Neural cell (in vitro differentiated cells): ENCODE data around the gene TSR1. TPM values are rescaled to one million over a fixed set of nuclear protein-coding genes. Genes with fewer than 3 reads are reported as not detected.

Source experiments
- H2AFZ ChIP-seq: fragments of 200-600, 300-800 bp; sonication (generic), shearing (Covaris generic); 2 replicates; pipeline ENCODE4 v1.6.0; 2014; ENCODE audit warnings: low read depth, mild to moderate bottlenecking, antibody characterized with exemption, low read length, moderate library complexity
- H3F3A ChIP-seq: fragments of 200-600 bp; shearing (Covaris generic); 2 replicates; pipeline ENCODE4 v1.6.1; 2016; ENCODE audit warnings: mild to moderate bottlenecking, moderate library complexity, mixed read lengths, antibody characterized with exemption, low read length; ENCODE audit not compliant: insufficient read depth, poor library complexity, severe bottlenecking
- H3K27ac ChIP-seq: fragments of 200-600, 300-800 bp; sonication (generic), shearing (Covaris generic); 2 replicates; pipeline ENCODE4 v1.5.1; 2014; ENCODE audit warnings: mild to moderate bottlenecking, low read length, moderate library complexity
- H3K27me3 ChIP-seq: fragments of 300-800, 200-600 bp; sonication (generic), shearing (Covaris generic); 2 replicates; pipeline ENCODE4 v1.6.0; 2014; ENCODE audit warnings: mild to moderate bottlenecking, low read depth, low read length, moderate library complexity; ENCODE audit not compliant: insufficient read depth
- H3K36me3 ChIP-seq: fragments of 300-800, 200-600 bp; sonication (generic), shearing (Covaris generic); 2 replicates; pipeline ENCODE4 v1.5.1; 2014; ENCODE audit warnings: mild to moderate bottlenecking, antibody characterized with exemption, low read length, moderate library complexity; ENCODE audit not compliant: insufficient read depth
- H3K4me2 ChIP-seq: fragments of 300-800, 200-600 bp; sonication (generic), shearing (Covaris generic); 2 replicates; pipeline ENCODE4 v1.6.0; 2014; ENCODE audit warnings: mild to moderate bottlenecking, low read length
- H3K4me3 ChIP-seq: fragments of 300-800, 200-600 bp; sonication (generic), shearing (Covaris generic); 2 replicates; pipeline ENCODE4 v1.5.1; 2014; ENCODE audit warnings: mild to moderate bottlenecking, low read length, moderate library complexity
- H3K79me2 ChIP-seq: fragments of 200-600 bp; shearing (Covaris generic); replicated peaks from 2 replicates; pipeline ENCODE4 v1.6.0; 2014; ENCODE audit warnings: mild to moderate bottlenecking, low read length, moderate library complexity; ENCODE audit not compliant: insufficient read depth
- H3K9ac ChIP-seq: fragments of 300-800, 200-600 bp; sonication (generic), shearing (Covaris generic); 2 replicates; pipeline ENCODE4 v1.6.1; 2016; ENCODE audit warnings: mild to moderate bottlenecking, low read length, mixed read lengths
- H3K9me2 ChIP-seq: fragments of 200-600 bp; shearing (Covaris generic); 2 replicates; pipeline ENCODE4 v1.6.1; 2016; ENCODE audit warnings: mild to moderate bottlenecking, low read length, mixed read lengths; ENCODE audit not compliant: insufficient read depth
- H3K9me3 ChIP-seq: fragments of 200-600, 300-800 bp; sonication (generic), shearing (Covaris generic); 2 replicates; pipeline ENCODE4 v1.6.1; 2016; ENCODE audit warnings: mild to moderate bottlenecking, mixed run types, low read length, moderate library complexity, mixed read lengths
- H4K20me1 ChIP-seq: fragments of 200-600 bp; shearing (Covaris generic); 2 replicates; pipeline ENCODE4 v1.6.1; 2016; ENCODE audit warnings: mild to moderate bottlenecking, mixed run types; ENCODE audit not compliant: insufficient read depth
- EP300 ChIP-seq: fragments of 450-650 bp; conservative IDR thresholded peaks from 2 replicates; pipeline ENCODE4 v1.6.1; 2014; ENCODE audit warnings: antibody characterized with exemption, mild to moderate bottlenecking, moderate library complexity; ENCODE audit not compliant: poor library complexity, severe bottlenecking
- EZH2 ChIP-seq: fragments of 200-600, 300-800 bp; shearing (Covaris generic), sonication (generic); IDR thresholded peaks from 2 replicates; pipeline ENCODE4 v1.6.1; 2014; ENCODE audit warnings: antibody characterized with exemption, low read length, borderline replicate concordance, mild to moderate bottlenecking; ENCODE audit not compliant: insufficient read depth, poor library complexity, severe bottlenecking
- MXI1 ChIP-seq: fragments of 450-650 bp; conservative IDR thresholded peaks from 2 replicates; pipeline ENCODE4 v1.6.1; 2014; ENCODE audit warnings: antibody characterized with exemption, mild to moderate bottlenecking; ENCODE audit not compliant: poor library complexity, severe bottlenecking
- POLR2AphosphoS5 ChIP-seq: IDR thresholded peaks from 2 replicates; pipeline ENCODE4 v1.6.1; 2012
- RAD21 ChIP-seq: fragments of 450-650 bp; conservative IDR thresholded peaks from 2 replicates; pipeline ENCODE4 v1.6.1; 2014; ENCODE audit warnings: antibody characterized with exemption, mild to moderate bottlenecking, moderate library complexity
- SMC3 ChIP-seq: fragments of 450-650 bp; conservative IDR thresholded peaks from 2 replicates; pipeline ENCODE4 v1.6.1; 2014; ENCODE audit warnings: antibody characterized with exemption, mild to moderate bottlenecking, moderate library complexity; ENCODE audit not compliant: poor library complexity
- TAF1 ChIP-seq: IDR thresholded peaks from 2 replicates; pipeline ENCODE4 v1.6.1; 2012; ENCODE audit warnings: low read depth
- polyA plus RNA-seq: library from polyadenylated mRNA; depleted of rRNA; stranded (reverse); fragments of >200 nt; gene quantifications from 2 replicates; pipeline ENCODE4 v1.2.3, GENCODE V29; 2014
- TF ChIP-seq, protein P1 (sequence below): IDR thresholded peaks from 2 replicates; pipeline ENCODE4 v1.6.1; 2012; ENCODE audit warnings: borderline replicate concordance
- TF ChIP-seq, protein P2 (sequence below): fragments of 450-650 bp; IDR thresholded peaks from 2 replicates; pipeline ENCODE4 v1.5.1; 2014; ENCODE audit warnings: antibody characterized with exemption, mild to moderate bottlenecking, moderate library complexity; ENCODE audit not compliant: poor library complexity, severe bottlenecking

TSR1 gene
- polyA plus RNA-seq, 1 donor from 2014 or later = 31.8 TPM

DNA sequence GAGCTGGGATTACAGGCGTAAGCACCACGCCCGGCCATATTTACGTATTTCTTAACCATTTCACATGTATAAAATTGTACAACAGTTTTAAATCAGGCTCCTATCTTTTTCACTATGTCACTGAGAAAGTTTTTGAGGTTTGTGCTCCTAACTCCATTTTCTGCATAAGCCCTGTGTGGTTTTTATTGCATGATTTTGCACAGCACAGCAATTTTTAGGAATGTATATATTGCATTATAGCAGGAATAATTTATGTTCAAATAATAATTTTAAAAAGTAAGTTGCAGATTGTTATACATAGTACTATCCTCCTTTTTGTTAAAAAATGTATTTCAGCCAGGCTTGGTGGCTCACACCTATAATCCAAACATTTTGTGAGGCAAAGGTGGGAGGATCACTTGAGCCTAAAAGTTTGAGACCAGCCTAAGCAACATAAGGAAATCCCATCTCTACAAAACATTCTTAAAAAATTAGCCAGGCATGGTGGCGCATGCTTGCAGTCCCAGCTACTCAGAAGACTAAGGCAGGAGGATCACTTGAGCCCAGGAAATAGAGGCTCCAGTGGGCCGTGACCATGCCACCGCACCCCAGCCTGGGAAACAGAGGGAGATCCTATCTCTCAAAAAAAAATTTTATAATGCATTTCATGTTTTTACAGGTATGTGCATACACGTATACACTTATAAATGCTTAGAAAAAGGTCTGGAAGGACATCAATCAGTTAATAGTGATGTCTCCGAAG lies 58.7 kb downstream of the TSR1 start:
- H3K9me2 ChIP-seq = no peaks in the 10 kb centered on the region
- no peaks in the 10 kb centered on the region for H3K27me3 ChIP-seq
- no peaks in the 10 kb centered on the region for H3K9me3 ChIP-seq
- no peak overlapping the region for H3K4me3 ChIP-seq
- no peak overlapping the region for H2AFZ ChIP-seq
- no peak overlapping the region for H3K27ac ChIP-seq
- no peaks in the 10 kb centered on the region for H3F3A ChIP-seq
- H3K36me3 ChIP-seq = peaks cover 5% of the 10 kb centered on the region
- no peak overlapping the region for H3K9ac ChIP-seq
- H4K20me1 ChIP-seq = no peaks in the 10 kb centered on the region
- TF ChIP-seq POLR2AphosphoS5 (no peak), EP300 (no peak), TAF1 (no peak), SMC3 (no peak), RAD21 (no peak)
- TF ChIP-seq, protein P1, sequence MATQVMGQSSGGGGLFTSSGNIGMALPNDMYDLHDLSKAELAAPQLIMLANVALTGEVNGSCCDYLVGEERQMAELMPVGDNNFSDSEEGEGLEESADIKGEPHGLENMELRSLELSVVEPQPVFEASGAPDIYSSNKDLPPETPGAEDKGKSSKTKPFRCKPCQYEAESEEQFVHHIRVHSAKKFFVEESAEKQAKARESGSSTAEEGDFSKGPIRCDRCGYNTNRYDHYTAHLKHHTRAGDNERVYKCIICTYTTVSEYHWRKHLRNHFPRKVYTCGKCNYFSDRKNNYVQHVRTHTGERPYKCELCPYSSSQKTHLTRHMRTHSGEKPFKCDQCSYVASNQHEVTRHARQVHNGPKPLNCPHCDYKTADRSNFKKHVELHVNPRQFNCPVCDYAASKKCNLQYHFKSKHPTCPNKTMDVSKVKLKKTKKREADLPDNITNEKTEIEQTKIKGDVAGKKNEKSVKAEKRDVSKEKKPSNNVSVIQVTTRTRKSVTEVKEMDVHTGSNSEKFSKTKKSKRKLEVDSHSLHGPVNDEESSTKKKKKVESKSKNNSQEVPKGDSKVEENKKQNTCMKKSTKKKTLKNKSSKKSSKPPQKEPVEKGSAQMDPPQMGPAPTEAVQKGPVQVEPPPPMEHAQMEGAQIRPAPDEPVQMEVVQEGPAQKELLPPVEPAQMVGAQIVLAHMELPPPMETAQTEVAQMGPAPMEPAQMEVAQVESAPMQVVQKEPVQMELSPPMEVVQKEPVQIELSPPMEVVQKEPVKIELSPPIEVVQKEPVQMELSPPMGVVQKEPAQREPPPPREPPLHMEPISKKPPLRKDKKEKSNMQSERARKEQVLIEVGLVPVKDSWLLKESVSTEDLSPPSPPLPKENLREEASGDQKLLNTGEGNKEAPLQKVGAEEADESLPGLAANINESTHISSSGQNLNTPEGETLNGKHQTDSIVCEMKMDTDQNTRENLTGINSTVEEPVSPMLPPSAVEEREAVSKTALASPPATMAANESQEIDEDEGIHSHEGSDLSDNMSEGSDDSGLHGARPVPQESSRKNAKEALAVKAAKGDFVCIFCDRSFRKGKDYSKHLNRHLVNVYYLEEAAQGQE = no peak
- TF ChIP-seq, protein P2, sequence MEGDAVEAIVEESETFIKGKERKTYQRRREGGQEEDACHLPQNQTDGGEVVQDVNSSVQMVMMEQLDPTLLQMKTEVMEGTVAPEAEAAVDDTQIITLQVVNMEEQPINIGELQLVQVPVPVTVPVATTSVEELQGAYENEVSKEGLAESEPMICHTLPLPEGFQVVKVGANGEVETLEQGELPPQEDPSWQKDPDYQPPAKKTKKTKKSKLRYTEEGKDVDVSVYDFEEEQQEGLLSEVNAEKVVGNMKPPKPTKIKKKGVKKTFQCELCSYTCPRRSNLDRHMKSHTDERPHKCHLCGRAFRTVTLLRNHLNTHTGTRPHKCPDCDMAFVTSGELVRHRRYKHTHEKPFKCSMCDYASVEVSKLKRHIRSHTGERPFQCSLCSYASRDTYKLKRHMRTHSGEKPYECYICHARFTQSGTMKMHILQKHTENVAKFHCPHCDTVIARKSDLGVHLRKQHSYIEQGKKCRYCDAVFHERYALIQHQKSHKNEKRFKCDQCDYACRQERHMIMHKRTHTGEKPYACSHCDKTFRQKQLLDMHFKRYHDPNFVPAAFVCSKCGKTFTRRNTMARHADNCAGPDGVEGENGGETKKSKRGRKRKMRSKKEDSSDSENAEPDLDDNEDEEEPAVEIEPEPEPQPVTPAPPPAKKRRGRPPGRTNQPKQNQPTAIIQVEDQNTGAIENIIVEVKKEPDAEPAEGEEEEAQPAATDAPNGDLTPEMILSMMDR = no peak
- no peak overlapping the region for H3K4me2 ChIP-seq
- no peaks in the 10 kb centered on the region for H3K79me2 ChIP-seq

DNA sequence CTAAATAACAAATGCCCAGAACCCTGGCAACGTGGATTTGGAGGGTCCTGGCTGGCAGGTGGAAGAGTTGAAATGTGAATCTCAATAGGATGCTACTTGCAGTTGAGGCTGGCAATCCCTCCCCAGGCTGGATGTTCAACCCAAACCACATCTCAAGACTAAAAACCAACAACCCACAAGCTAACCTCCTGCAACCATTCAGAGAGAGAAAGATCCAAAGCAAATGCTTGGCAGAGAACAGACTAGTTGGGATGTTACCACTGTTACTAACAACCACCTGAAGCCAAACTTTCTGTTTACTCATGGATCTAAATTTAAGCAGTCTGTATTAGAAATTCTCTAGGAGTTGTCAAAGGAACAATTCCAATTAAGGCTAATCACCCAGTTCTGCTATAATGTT lies 60.5 kb downstream of the TSR1 start:
- H3K9ac ChIP-seq = no peak overlapping the region
- H3K4me2 ChIP-seq = no peak overlapping the region
- TF ChIP-seq EZH2 (no peak), POLR2AphosphoS5 (no peak), EP300 (no peak), RAD21 (no peak), MXI1 (no peak), SMC3 (no peak), TAF1 (no peak)
- TF ChIP-seq, protein P1 = no peak
- TF ChIP-seq, protein P2 = no peak
- H3K4me3 ChIP-seq = no peak overlapping the region
- no peak overlapping the region for H3K27ac ChIP-seq
- H3K79me2 ChIP-seq = no peaks in the 10 kb centered on the region
- H4K20me1 ChIP-seq = no peaks in the 10 kb centered on the region
- H3K27me3 ChIP-seq = no peaks in the 10 kb centered on the region
- H3F3A ChIP-seq = no peaks in the 10 kb centered on the region
- H3K36me3 ChIP-seq = no peaks in the 10 kb centered on the region
- no peaks in the 10 kb centered on the region for H3K9me3 ChIP-seq
- H2AFZ ChIP-seq = no peak overlapping the region
- H3K9me2 ChIP-seq = no peaks in the 10 kb centered on the region
